Omental fat pad (tissue), 4 donors: ENCODE results near the gene MCC. TPM values are rescaled to one million over a fixed set of nuclear protein-coding genes. Genes with fewer than 3 reads are reported as not detected.

Experiments
- ATAC-seq: fragments of 150-250 bp; one replicate; pipeline ENCODE4 v1.9.1; 2016; ENCODE audit warnings: mild to moderate bottlenecking, moderate library complexity; ENCODE audit not compliant: low FRiP score
- DNase-seq: peaks from one replicate; pipeline ENCODE4 v3.0.0-alpha.2; 2019; ENCODE audit warnings: low spot score
- CTCF ChIP-seq, 3 donors: fragments of 450-650 bp; IDR thresholded peaks; one replicate each; pipeline ENCODE4 v1.5.1; 2016 to 2017; ENCODE audit warnings: antibody characterized with exemption in 3 of 3, mild to moderate bottlenecking in 3 of 3, moderate library complexity in 2 of 3
- total RNA-seq, 4 donors: library from RNA; depleted of rRNA; stranded (reverse); fragments of >200 nt; gene quantifications; one replicate each; pipeline ENCODE4 v1.1.0, GENCODE V29; 2016

MCC gene
- total RNA-seq, 4 donors from 2014 or later: 32.8 to 56.3 (median 44.4) TPM

- DNase-seq: no peak
- no peak for TF ChIP-seq CTCF (IDR thresholded peaks at IDR 0.05)
- no peak for ATAC-seq
These were observed 425.3 kb downstream of the MCC start for GRCh38 chr5:113062869-113063508.

- DNase-seq (no peak), ATAC-seq (no peak)
- TF ChIP-seq CTCF (IDR thresholded peaks at IDR 0.05): no peak
These were observed 426.1 kb downstream of the MCC start for GRCh38 chr5:113061846-113062780.

- DNase-seq (no peak), ATAC-seq (no peak)
- no peak for TF ChIP-seq CTCF (IDR thresholded peaks at IDR 0.05)
These were observed 427.7 kb downstream of the MCC start for GRCh38 chr5:113060408-113061025.

- ATAC-seq (no peak), DNase-seq (no peak)
- TF ChIP-seq CTCF (IDR thresholded peaks at IDR 0.05): no peak
These were observed 428.8 kb downstream of the MCC start for GRCh38 chr5:113059232-113060040.

- ATAC-seq (no peak), DNase-seq (no peak)
- no peak for TF ChIP-seq CTCF (IDR thresholded peaks at IDR 0.05)
These were observed 429.5 kb downstream of the MCC start for GRCh38 chr5:113058706-113059226.

GRCh38 chr5:113058269-113058668 lies 430.0 kb downstream of the MCC start:
- DNase-seq (no peak), ATAC-seq (no peak)
- TF ChIP-seq CTCF (IDR thresholded peaks at IDR 0.05): no peak
